ENCODE results near the gene RXRB.
A peak's percentile ranks its signal among the peaks of the same experiment; 100 is the strongest.

RXRB gene

DNA sequence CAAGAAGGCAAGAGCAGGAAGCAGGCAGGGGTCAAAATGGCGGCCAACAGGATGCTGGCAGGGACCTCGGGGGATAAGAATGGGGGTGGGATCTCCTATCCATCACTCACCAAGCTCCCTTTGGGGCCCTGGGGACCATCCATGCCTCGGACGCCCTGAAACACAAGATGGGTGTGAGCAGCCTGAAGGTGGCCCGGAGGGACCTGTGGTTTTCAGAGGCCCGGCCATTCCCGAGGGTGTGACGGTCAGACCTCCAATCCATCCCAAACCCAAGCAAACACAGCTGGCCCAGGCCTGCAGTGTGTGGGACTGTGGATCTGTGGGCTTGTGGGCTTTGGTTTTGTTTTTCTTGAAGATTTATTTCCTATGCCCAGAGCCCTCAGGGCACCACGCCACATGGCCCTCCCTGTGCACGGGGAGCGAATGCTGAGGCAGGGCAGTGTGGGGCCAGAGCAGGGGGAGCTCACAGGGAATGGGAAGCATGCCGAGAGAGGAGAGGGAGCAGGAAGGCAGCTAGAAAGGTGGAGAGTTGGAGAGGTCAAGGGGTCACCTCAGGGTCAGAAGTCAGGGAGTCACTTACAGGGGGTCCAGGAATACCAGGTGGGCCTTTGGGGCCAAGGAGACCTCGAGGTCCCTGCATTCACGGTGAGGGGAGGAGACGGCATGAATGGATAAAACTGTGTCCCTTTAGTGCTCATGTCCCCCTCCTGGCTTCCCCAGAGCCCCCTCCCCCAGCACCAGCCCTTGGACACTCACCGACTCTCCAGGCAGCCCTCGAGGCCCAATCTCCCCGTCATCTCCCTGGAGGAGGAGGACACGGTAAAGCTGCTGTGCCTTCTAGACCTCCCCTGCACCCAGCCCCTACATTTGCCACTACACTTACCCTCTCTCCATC is 22.7 kb downstream of the RXRB start:
- Mint-ChIP-seq H3K9me3 (no peaks in the 10 kb centered on the region), H3K36me3 (ENCODE audit: low read depth) (no peaks in the 10 kb centered on the region), H3K4me3 (no peak overlapping the region), H3K27ac (no peak overlapping the region), H3K4me1 (no peaks in the 10 kb centered on the region), H3K27me3 (ENCODE audit: low read depth) (peaks cover 16% of the 10 kb centered on the region)
- TF ChIP-seq, protein P1, sequence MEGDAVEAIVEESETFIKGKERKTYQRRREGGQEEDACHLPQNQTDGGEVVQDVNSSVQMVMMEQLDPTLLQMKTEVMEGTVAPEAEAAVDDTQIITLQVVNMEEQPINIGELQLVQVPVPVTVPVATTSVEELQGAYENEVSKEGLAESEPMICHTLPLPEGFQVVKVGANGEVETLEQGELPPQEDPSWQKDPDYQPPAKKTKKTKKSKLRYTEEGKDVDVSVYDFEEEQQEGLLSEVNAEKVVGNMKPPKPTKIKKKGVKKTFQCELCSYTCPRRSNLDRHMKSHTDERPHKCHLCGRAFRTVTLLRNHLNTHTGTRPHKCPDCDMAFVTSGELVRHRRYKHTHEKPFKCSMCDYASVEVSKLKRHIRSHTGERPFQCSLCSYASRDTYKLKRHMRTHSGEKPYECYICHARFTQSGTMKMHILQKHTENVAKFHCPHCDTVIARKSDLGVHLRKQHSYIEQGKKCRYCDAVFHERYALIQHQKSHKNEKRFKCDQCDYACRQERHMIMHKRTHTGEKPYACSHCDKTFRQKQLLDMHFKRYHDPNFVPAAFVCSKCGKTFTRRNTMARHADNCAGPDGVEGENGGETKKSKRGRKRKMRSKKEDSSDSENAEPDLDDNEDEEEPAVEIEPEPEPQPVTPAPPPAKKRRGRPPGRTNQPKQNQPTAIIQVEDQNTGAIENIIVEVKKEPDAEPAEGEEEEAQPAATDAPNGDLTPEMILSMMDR (IDR thresholded peaks at IDR 0.05; ENCODE audit: unreplicated experiment in 3 of 3), result no peak

DNA sequence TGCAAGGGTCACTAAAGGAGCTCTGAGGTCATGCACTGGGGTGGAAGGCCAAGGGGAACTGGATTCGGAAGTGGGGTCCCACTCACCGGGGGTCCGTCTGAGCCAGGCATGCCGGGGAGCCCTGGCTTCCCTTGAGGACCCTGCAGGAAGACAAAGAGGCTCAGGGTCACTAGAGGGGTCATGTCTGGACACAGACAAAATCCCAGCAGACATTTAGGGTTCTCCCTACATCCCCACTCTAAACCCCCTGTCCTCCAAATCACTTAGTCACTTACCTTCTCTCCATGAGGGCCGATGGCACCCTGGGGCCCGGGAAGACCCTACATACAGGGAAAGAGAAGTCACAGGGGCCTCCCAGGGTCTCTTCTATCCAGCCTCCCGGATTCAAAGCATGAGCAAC is 23.6 kb downstream of the RXRB start:
- TF ChIP-seq, protein P1 (IDR thresholded peaks at IDR 0.05; ENCODE audit: unreplicated experiment in 3 of 3), result no peak

DNA sequence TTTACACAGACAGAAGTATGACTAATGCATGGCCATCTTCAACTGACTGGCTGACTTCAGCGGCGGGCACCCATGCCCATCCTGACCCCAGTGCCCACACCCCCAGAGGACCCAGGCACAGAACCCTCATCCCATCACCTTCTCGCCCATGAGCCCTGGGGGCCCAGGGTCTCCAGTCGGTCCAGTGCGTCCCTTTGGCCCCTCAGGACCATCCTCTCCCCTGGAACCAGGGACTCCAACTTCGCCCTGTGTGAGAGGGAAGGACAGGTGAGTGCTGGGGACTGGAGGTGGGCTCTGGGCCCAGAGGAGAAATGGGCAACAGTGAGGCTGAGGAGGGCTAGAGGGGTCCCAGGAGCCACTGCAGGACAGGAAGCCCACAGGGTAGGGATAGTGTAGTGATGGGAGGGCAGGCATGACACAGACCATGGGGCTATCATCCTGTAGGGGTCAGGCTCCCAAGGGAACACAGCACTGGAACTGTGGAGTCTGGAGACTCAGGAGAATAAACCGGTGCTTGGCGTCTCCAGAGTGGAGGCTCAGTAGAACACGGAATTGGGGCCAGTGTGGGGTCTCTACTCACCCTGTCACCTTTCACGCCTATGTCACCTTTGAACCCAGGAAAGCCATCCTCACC is 24.9 kb downstream of the RXRB start:
- no peak overlapping the region for H3K27ac Mint-ChIP-seq
- no peaks in the 10 kb centered on the region for H3K4me1 Mint-ChIP-seq
- no peaks in the 10 kb centered on the region for H3K36me3 Mint-ChIP-seq (ENCODE audit: low read depth)
- no peak overlapping the region for H3K4me3 Mint-ChIP-seq
- TF ChIP-seq, protein P1 (IDR thresholded peaks at IDR 0.05; ENCODE audit: unreplicated experiment in 3 of 3), result no peak
- H3K27me3 Mint-ChIP-seq (ENCODE audit: low read depth), result peaks cover 17% of the 10 kb centered on the region
- no peaks in the 10 kb centered on the region for H3K9me3 Mint-ChIP-seq

More for the DNA sequence above, 23.6 kb downstream of the RXRB start:
- Mint-ChIP-seq H3K4me3 (no peak overlapping the region), H3K36me3 (ENCODE audit: low read depth) (no peaks in the 10 kb centered on the region), H3K27ac (no peak overlapping the region), H3K9me3 (no peaks in the 10 kb centered on the region), H3K4me1 (no peaks in the 10 kb centered on the region), H3K27me3 (ENCODE audit: low read depth) (peaks cover 20% of the 10 kb centered on the region)

DNA sequence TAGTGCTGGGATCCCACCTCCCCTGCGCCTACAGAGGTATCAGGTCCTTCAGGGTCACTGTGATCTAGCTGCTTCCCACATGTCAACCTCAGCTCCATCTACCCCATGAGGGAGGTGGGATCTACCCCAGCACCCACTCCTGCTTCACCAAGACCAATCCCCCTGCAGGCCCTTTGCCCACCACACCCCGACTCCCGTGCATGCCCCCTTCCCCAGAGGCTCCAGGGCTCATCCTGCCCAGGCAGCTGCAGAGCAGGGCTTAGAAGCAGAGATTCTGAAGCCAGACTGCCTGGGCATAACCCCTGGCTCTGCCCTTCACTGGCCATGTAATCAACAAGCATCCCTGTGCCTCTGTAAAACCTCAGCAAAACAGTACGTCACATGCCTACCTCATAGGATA is 25.7 kb downstream of the RXRB start:
- TF ChIP-seq, protein P1 (IDR thresholded peaks at IDR 0.05; ENCODE audit: unreplicated experiment in 3 of 3), result no peak
- H3K4me3 Mint-ChIP-seq, result no peak overlapping the region
- peak overlapping the region in 1 of 3 experiments; percentile 37 for H3K27ac Mint-ChIP-seq
- peaks cover 14% of the 10 kb centered on the region for H3K27me3 Mint-ChIP-seq (ENCODE audit: low read depth)
- no peaks in the 10 kb centered on the region for H3K36me3 Mint-ChIP-seq (ENCODE audit: low read depth)
- no peaks in the 10 kb centered on the region for H3K4me1 Mint-ChIP-seq
- H3K9me3 Mint-ChIP-seq, result no peaks in the 10 kb centered on the region

- Mint-ChIP-seq H3K4me1 (no peaks in the 10 kb centered on the region), H3K27me3 (ENCODE audit: low read depth) (peaks cover 18% of the 10 kb centered on the region), H3K4me3 (no peak overlapping the region), H3K36me3 (ENCODE audit: low read depth) (no peaks in the 10 kb centered on the region), H3K27ac (no peak overlapping the region), H3K9me3 (no peaks in the 10 kb centered on the region)
- TF ChIP-seq, protein P1 (IDR thresholded peaks at IDR 0.05; ENCODE audit: unreplicated experiment in 3 of 3), result no peak
Measured at GRCh38 chr6:33173535-33174180, 26.8 kb downstream of the RXRB start.

Measured in nephron (organoid).